Activated CD4-positive, alpha-beta T cell treated with anti-CD3 and anti-CD28 coated beads, Interleukin-2, Interleukin-6, amounts not matched to agents 100 ng/mL and 50 ng/mL, durations not matched to agents 16 hours and 8 hours (primary cell): ENCODE results near the gene NDUFS6.
A peak's percentile ranks its signal among the peaks of the same experiment; 100 is the strongest.
"Not testable (repeated sequence)": the region's sequence is repeated elsewhere in the genome, so short reads cannot be mapped to it uniquely, and the experiment has no call there.

ENCODE experiments used
- DNase-seq: peaks from one replicate; pipeline ENCODE4 v3.0.0-alpha.2; 2020

Gene NDUFS6

DNA sequence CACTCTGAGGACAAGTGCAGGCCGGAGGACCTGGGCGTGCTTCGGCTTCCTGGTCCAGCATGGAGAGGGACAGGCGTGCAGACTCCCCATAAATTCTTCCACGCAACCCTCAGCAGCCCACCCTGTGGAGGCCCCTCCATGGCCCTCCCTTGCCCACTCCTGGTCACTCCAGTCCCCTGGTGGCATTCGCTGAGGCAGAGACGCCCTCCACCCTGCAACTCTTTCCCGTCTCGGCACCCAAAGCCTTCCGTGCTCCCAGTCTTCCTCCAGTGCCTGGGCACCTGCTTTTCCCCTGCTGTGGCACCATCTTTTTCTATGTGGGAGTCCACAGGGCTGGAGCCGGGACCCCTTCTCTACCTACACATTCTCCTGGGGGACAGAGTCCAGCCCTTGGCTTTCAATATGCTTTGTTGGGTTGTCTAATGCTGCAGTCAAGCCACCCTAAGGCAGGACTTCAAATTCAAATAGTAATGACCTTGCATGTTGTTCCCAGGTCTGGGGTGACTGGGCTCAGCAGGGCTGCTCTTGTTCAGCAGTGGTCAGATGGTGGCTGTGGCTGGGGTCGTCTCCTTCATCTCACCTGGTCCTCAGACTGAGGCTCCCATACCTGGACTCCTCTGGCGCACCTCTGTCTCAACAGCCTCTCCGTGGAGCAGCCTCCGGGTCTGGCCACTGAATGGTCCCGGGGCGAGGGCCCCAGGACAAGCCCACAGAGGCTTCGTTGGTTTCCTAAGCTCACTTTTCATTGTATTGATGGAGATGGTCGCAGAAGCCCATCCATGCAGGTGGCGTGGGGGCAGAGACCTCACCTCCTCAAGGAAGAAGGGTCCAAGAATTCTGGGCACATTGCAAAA, 16.8 kb upstream of the NDUFS6 start:
- no peak for DNase-seq

DNA sequence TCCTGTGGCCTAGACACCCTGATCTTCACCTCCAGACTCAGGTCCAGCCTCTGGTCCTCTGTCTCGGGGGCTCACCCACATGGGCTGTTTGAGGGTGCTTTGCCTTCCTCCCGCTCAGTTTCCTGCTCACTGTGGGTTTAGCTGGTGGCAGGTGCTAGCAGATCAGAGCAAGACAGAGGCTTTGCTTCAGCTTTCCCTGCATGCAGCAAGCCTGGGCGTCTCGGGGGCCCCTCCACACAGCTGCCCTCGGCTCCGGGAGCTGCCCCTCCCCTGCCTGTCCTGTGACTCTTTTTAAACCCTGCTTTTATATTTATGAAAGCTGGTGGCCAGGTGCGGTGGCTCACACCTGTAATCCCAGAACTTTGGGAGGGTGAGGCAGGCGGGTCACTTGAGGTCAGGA, 16.1 kb upstream of the NDUFS6 start:
- no peak for DNase-seq

DNA sequence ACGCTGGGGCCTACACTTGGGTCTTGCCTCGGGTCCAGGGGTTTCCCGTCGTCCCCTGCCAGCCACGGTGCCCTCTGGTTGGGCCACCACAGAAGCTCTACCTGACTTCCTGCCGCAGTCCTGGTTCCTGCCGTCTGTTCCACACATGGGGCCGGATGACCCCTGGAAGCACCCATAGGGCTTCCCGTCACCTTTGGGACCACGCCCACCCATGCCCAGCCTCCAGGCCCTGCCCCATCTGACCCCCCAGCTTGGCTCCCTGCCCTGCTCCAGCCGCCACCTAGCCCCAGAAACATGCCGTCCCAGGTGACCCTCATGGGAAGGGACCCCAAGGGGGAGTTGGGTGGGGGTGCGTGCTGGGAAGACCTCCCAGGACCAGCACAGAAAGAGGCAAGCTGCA, 15.2 kb upstream of the NDUFS6 start:
- no peak for DNase-seq

DNA sequence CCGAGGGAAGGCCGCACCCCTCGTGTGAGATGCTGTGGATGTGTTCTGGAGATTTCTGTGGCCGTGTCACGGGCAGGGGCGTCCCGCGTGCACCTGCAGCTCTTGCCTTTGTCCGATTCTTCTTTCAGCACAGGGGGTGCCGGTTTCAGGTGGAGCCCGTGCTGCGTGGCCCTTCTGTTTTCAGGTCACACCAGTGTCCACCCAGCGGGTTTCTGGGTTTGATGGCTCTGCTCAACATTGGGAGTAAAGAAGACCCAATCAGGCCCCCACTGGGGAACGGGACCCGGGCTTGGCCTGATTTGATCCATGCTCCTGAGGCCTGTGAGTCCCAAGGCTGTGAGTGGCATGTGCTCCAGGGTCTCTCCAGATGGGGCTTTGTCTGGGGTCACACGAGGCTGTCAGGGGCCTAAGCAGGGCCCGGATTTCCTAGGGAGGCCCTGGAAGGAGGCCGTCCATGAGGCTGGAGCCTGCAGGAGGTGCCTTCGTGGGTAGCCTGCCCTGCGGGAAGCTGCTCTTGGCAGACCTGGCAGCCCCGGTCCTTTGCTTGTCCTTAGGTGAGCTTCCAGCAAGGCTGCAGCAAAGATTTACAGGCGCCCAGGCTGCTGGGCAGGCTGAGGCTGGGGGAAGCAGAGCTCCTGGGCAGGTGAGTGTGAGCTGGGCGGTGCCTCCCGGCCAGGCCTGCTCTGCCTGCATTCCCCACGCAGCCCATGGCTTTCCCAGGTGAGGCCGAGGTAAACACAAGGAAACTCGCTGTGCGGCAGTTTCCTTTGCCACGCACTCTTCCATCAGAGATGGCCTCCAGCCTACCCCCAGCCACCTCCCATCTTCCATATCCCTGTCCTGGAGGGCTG, 14.4 kb upstream of the NDUFS6 start:
- DNase-seq: no peak

DNA sequence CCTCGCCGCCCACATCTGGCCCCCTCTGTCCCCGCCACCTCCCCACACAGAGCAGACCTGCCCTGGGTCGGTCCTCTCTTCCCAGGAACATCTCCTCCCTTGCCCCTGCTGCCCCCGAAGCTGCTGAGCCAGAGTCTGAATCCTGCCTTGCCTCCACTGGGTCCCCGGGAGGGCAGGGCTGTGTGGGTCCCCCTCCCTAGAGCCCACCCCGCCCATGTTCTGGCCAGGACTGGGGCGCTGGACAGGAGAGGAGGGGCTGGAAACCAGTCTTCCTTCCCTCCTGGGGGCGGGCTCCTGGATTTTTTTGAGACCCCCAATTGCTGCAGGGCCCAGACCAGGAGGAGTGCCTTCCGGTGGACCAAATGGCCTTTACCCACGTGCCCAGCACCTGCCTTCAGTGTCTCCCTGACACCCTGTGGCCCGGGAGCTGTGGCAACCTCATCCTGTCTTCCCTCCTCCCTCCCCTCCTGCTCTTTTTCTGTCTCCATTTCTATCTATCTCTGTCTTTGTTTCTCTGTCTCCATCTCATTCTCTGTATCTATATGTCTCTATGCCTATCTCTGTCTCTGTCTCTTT, 13.6 kb upstream of the NDUFS6 start:
- no peak for DNase-seq

DNA sequence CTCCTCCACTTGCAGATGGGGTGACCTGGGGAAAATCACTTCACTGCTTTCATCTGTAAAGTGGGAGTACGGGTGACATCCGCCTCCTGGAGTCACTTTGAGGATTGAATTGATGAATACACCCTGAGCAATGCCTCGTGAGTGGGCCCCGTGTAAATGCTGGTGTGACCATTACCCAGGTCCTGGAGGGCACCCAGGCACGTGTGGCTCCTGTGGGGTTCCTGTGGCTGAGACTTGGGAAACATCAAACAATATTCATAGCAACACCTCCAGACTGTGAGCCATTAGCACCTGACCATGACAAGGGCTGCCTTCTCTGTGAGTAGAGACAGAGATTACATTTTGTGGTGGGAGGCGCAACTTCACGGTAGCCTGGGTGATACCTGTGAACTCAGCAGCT, 13.0 kb upstream of the NDUFS6 start:
- DNase-seq: no peak

DNA sequence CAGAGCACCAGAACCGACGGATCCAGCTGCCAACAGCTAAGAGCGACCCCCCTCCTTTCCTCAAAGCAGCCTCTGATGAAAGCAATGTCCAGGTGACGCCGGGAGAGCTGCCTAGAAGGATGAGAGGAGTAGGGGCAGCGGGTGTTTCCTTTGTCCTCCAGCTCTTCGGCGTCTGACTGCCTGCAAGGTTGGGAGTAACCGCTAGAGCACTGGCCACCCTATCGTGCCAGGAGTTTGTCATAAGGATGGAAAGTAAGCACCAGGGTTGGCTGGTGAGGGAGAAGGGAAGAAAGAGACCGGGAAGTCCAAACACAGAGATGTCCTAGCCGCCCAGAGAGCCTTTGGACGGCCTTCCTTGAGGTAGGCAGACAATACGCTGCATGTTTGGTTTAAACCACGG, 12.4 kb upstream of the NDUFS6 start:
- DNase-seq: no peak

DNA sequence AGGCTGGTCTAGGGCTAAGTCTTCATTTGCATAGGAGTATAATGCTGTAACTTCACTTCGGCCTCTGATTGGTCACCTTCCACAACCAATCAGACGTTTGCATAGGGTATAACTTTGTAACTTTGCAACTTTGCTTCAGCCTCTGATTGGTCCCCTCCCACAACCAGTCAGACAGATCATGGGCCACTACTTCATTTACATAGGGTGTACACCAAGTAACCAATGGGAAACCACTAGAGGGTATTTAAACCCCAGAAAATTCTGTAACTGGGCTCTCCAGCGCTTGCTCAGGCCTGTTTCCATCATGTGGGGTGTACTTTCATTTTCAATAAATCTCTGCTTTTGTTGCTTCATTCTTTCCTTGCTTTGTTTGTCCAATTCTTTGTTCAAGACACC, 11.8 kb upstream of the NDUFS6 start:
- DNase-seq: peak; percentile 63

DNA sequence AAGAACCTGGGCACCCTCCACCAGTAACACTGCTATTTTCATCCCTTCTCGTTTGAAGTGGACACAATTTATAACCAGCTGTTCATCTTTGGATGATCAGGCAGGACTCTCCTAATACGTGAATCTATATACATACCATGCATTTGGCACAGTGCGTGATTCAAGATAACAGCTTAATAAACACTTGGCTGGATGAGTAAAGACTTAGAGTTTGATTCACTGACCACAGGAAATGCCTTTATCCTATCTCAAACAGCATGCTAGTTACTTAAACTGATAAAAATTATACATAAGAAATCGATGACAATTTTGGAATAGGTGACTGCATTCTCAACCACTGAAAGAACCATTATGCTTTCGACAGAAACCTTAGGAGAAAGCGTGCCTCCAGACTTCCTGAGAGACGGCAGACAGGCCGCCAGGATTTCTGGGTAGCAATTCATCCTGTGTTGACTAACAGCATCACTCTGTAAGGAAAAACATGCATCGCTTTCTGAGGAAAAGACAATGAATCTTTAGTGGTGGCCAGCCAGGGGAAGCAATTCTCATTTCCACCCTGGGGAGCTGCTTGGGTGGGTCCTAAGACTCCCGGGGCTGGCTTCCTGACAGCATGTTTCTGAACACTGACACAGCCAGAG, 11.3 kb upstream of the NDUFS6 start:
- DNase-seq: no peak

DNA sequence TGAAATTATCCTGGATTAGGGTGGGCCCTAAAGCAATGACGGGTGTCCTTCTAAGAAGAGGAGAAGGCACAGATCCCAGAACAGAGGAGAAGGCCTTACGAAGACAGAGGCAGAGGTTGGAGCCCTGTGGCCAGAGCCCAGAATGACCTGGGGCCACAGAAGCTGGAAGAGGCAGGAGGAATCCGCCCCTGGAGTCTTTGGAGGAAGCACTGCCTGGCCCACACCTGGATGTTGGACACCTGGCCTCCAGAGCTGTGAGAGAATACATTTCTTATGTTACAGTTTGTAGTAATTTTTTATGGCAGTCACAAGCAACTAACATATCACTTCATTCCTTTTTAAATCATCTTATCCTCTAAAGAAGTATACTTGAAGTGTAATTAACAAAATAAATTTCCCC, 10.0 kb upstream of the NDUFS6 start:
- no peak for DNase-seq

DNA sequence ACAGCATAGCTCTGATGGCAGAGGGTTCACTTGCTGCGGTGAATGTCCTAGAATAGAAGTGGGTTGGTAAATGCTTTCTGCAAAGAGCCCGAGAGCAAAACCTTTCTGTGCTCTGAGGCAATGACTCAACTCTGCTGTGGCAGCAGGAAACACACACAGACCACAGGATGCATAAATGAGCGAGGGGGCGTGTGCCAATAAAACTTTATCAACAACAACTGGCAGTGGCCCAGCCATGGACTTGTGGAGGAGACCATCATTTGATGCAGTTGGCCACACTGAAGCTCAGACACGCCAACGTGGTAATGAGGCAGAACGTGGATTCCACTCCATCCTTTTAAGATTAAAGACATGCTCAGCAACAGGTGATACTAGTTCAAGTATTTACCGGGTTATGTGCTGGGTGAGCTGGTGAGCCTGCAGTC, 8.4 kb upstream of the NDUFS6 start:
- DNase-seq: peak; percentile 95

DNA sequence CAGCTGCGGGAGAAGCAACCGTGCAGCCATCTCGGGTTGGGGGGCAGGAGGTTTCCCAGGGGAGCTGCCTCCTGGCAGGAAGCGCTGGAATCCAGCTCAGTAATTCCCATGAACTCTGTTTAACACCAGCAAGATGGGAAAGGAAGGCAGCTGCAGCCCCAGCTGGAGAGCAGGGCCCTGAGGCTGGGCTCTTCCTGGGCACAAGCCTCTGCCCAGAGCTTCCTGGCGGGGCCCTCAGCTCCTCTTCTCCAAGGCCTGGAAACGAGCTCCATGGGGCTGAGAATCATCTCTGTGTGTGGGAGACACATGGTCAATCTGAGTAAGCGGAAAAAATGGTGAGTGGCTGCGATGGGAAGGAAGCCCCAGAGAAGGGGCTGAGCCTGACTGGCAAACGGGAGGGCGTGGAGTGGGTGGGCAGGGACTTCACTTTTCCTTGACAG, 7.9 kb upstream of the NDUFS6 start:
- peak; percentile 54 for DNase-seq

DNA sequence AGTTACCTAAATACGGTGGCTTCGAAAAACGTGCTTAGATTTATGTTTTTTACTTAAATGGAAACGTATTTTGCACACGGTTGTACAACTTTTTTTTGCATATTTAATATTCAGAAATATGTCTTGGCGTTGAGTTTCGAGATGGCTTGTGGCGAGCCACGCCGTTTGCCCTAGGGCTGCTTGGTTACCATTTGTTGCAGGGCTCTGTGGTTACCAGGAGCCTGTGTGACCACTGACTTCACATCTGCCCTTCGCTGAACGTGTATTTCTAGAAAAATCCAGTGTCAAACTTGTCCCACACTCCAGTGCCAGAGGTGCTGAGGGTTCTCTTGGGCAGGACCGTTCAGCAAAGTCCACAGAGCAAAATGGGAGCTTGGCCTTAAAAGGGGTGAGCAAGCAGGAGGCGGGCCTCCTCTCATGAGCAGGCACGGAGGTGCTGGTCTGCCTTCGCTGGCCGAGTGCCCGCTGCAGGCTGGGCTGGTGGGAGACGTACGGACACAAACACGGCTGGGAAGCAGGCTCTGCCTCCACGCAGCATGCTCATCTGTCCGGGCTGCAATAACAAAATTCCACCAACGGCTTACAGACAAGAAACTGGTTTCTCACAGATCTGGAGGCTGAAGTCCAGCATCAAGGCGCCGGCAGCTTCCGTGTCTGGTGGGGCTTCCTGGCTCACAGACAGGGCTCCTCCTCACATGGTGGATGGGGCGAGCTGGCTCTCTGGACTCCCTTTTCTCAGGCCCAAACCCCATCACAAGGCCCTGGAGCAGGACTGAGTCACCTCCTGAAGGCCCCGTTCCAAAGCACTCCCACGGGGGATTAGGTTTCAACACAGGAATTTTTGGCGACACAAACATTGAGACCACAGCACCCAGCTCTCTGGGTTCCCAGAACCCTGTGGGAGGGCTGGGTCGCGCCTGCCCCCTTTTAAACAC, 7.0 kb upstream of the NDUFS6 start:
- DNase-seq: peak; percentile 28

DNA sequence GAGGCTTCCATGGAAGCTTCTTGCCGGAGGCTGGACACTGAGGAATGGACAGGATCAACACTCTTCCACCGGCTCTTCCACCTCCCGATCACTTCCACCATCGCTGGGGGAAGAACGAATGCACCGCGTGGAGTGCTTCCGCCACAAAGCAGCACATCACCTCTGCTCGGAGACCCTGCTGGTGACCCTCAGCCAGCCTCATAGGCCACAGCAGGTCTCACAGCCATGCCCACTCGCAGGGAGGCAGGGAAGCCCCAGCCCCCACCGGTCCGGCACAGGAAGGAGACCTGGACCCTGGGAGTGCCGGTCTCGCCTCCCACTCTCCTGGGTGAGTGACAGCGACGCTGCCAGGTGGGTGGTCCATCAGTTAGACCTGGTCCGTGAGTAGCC, 6.3 kb upstream of the NDUFS6 start:
- DNase-seq: no peak

DNA sequence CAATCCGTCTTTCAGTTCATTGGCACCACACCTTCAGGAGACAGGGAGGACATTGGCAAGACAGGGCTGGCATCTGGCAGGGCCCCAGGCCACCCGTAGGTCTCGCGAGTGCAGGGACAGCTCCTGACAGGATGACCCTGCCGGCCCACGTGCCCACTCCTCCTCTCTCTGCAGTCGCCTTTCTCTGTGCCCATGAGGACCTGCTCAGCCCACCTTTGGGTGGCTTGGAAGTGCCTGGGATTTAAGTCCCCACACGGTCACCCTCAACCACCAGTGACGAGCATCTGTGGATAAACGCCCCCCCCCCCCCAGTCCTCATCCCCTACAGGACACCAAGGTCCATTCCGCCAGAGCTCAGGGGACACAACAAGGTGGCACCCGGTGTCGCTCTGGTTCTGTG, 5.7 kb upstream of the NDUFS6 start:
- DNase-seq: no peak

DNA sequence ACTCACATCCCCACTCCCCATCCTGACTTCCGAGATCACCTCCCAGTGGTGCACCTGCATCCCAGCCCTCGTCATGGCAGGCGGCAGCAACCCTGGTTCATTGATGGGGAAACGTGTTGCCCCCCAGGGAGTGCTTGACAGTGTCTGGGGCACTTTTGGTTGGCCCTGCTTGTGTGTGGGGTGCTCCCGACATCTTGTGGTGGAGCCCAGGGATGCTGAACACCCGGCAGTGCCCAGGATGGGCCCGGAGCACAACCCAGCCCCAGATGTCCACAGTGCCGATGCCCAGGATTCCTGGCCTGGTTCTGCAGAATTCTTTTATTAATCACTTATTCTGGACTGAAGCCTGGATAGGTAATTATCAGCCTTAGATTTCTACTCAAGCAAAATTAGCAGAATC, 5.3 kb upstream of the NDUFS6 start:
- no peak for DNase-seq

DNA sequence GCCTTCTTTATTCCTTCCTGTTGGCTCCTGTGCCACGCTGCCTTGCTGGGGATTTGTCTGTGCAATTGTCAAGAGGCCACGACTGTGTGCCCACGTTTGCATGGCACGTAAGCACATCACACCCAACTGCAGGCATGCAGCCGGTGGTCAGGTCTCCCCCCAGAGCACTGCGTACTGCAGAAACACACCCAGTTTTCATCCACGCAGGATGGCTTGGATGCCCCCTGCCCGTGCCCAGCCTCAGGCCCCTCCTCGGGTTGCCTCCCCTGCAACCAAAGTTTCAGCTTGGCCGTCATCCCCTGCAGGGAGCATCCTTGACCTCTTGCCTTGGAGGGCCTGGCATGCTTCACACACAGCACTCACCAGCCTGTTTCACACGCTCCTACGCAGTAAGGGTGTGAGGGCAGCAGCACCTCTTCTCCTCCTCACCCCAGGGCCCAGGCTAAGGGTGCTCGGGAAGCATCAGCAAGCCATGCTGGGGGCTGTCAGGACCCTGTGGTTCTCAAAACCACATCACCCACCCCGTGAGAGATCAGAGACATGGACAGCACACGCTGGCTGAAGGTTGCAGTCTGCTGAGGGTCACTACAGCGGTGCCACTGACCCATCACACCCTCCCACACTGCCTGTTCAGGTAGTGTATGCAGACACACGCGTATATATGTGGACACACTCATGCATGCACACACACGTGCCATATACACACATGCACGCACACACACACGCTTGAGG, 4.7 kb upstream of the NDUFS6 start:
- no peak for DNase-seq

DNA sequence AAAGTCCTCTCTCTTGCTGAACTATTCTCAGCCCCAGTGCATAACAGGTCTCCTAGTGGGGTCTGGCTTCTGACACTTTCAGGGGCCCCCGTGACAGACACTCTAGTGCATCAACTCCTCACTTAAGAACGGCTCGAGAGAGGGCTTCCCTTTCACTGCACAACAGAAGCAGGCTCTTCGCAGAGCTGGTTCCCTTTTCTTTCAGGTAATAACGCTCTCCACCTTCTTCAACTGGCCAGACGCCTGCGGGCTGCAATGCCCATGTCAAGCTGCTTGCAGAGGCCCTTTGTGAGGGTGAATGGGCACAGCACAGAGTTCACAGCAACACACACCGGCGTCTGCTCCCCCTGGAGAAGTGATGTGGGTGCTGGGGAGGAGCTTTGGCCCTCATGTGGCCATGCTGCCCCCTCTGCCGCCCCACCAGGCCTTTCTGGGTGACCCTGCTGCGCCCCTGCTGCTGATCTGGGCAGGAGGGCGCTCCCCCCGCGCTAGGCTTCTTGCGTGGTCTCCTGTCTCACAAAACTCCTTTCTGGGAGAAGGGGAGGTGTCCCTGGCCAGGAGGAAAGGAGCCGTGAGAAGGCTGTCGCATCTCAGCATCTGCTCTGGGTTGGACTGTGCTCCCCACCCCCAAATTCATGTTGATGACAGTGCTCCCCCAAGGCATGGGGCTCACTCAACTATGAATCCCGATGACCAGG, 4.0 kb upstream of the NDUFS6 start:
- DNase-seq: no peak

DNA sequence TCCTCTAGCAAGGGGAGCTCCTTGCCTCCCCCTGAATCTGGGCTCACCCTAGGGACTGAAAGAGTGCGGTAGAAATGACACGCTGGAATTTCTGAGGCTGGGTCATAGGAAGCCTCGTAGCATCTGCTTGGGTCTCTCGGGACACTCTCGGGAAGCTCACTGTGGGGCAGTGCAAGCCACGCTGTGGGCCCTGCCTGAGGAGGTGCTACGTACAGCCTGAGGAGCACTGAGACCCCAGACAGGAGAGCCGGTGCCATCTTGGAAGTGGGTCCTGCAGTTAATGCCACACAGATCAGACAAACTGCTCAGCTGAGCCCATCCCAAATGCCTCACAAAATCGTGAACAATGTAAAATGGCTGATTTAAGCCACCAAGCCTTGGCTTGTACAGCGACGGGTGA, 3.4 kb upstream of the NDUFS6 start:
- DNase-seq: no peak

DNA sequence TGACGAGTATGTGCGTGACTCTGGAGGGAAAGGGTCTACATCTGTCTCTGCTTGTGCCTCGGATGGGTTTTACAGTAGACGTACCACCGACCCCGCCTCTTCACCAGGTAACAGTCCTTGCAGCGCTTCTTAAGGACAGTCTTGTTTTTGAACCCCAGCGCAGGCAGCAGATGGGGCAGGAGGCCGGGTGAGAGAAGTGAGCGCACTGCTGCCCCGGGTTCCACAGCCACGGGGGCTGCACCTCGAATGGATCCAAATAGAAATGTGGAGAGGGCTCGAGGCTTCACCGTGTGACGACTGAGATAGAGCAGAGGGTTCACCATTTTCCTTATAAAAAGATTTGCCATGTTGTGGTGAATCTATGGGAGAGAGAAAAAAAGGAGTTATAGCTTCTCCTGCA, 2.6 kb upstream of the NDUFS6 start:
- not testable (repeated sequence) for DNase-seq

DNA sequence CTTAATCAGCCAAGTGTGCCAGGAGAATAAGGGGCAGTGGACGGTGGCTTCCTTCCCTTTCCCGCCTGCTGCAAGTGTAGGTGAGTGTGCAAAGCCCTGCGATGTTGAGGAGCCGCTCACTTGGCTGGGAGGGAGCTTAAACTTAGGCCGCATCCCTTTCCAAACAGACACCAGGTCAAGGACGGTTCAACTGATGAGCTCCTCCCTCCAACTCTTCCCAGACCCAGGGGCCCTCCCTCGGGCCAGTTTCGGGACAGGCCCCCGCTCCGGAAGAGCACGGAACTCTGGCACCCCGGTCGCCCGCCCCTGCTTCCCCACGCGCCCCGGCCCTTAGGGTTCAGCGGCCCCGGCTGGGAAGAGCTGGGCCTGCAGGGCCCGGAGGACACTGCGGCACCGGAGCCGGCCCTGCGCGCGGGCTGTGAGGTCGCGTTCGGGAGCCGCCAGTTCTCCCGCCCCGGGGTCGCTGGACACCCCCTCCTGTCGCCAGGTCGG, 2.1 kb upstream of the NDUFS6 start:
- DNase-seq: peak; percentile 28
